HG03520 (cell line): ENCODE data around the gene POU2F1.
"Not testable (repeated sequence)": the region's sequence is repeated elsewhere in the genome, so short reads cannot be mapped to it uniquely, and the experiment has no call there.

Experiments used
- ATAC-seq: cut with Tn5 transposase; IDR thresholded peaks from one replicate; pipeline ENCODE4 v1.9.1; 2021; ENCODE audit warnings: mild to moderate bottlenecking, moderate library complexity; ENCODE audit not compliant: unreplicated experiment

POU2F1 gene

DNA sequence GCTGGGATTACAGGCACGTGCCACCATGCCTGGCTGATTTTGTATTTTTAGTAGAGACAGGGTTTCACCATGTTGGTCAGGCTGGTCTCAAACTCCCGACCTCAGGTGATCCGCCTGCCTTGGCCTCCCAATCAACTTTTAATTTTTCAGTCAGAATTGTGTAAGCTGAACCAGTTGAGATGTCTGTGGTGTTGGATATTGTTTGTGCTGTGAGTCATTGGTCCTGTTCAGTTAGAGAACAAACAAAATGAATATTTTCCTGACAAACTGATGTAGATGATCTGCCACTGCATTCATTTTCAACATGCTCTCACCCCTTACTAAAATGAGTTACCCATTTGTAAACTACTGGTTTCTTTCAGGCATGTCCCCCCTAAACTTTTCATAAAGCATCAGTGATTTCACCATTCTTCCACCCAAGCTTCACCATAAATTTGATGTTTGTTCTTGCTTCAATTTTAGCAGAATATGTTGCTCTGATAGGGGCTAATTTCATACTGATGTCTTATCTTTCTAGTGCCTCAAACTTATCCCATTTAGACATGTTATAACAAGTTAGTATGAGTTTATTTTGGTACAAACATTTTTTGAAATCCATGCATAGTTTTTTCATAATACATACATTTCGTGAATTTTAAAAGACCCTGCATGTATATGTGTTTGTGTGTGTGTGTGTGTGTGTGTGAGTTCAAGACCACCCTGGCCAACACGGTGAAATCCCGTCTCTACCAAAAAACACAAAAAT is 15.2 kb upstream of the POU2F1 start:
- not testable (repeated sequence) for ATAC-seq

DNA sequence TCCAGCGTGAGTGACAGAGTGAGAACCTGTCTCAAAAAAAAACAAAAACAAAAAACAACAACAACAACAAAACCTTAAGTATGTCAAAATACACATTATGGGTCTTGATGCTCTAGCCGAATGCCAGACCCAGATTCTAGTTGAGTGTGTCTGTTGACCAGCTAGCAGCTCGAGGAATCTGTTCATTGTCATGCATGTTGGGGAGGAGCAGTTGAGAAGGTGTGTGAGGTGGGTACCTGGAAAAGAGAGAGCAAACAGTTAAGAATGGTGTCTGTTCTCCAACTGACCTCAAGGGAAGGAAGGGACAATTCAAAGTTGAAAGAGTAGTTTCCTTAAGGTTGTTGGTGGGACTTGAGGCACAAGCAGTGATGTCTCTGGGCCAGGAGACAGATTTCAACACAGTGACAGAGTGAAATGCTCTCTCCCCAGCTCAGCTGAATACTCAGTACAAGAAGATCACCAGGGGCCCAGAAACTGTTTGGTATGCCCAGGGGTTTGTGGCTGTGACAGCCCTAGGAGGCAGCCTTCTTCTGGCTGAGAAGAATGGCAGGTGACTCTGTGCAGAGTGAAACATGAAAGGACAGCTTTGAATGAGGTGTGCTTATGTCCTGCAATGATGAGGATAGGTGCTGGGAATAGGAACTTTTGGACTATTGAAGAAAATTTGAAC is 14.4 kb upstream of the POU2F1 start:
- ATAC-seq = no peak

DNA sequence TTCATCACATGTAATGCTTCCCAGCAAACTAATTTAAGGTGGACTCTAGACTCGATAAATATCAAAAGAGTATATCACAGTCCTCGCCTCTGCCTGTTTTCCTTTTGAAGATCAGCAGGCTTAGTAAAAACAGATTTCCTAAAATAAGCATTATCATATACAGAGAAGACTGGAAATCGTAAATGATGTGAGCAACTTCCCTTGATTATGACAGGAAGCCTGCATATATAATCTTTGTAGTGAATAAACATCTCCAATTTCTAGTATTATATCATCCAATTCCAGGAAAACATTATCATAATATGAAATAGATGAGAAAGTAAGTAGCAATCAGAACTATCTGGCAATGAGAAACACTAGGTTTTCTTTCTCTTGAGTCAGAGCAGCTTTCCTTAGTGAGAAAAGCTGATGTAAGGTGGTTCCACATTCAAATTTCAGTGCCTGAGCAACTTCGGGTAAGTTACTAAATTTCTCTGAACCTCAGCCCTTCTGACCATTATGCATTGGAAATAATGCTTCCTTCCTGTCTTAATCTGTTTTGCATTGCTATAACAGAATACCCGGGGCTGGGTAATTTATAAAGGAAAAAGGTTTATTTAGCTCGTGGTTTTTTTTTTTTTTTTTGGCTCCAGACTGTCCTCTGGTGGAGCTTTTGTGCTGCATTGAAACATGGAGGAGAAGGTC is 12.6 kb upstream of the POU2F1 start:
- ATAC-seq = no peak

DNA sequence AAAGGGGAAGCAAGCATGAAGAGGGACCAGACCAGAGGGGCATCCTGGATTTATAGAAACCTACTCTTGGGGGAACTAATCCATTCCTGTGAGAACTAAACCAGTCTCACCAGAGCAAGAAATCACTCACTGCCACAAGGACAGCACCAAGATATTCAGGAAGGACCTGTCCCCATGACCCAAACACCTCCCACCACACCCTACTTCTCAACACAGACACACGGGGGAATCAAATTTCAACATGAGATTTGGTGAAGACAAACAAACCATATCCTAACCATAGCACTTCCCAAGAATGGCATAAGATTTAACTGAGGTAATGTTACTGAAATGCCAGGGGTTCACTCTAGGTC is 12.1 kb upstream of the POU2F1 start:
- ATAC-seq = no peak

DNA sequence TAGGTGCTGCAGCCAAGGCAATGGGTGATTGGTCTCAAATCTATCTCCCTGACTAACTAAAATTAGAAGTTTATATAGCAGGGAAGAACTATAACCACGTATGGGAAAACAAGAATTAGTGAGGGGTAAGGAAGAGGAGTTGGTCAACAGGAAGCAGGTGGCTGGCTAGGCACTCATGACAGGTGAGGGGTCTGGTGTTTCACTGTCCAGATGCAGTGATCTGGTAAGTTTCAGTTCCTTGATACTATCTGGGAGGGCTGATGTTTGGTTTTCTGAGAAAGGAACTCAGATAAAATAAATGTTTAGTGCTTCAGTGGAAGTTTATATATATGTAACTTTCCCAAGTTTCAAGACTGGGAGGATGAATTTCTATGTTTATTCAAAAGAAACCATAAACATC is 11.6 kb upstream of the POU2F1 start:
- no peak for ATAC-seq

DNA sequence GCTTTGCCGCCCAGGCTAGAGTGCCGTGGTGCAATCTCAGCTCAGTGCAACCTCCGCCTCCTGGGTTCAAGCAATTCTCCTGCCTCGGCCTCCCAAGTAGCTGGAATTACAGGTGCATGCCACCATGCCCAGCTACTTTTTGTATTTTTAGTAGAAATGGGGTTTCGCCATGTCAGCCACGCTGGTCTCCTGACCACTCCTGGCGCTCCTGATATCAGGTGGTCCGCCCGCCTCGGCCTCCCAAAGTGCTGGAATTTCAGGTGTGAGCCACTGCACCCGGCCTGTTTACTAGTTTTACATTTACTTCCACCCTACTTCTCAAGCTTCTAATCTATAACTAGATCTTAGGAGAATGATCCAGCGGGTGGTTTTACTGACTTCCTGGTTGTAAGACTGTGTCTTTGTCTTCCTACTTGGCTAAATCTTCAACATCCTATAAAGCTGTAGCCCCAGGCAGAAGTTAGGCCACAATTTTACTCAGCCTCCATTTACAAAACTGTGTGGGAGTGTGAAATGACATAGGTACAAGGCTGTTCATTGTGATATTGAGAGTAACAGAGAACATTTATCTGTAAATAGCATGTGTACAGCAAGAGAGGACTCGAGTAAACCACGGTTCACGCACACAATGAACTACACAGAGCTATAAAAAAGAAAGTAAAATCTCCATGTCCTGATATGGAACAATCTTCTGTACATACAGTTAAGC is 9.6 kb upstream of the POU2F1 start:
- no peak for ATAC-seq

DNA sequence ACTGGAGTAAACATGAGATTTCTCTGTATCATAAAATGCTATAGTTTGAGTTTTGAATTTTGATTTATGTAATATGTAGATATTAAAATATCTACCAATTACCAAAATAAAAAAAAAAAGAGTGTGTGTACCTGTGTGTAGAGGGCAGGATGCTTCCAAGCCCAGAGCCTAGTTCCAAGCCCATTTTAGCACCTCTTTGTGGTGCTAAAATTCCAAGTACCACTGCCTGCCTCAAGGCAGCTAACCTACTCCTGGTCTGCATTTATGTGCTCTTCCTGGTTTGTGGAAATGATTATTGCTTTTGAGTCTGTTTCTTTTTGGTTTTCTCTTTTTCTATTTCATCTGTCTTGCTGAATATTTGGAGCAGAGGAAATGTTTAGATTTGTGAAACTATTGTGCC is 8.7 kb upstream of the POU2F1 start:
- ATAC-seq = no peak

DNA sequence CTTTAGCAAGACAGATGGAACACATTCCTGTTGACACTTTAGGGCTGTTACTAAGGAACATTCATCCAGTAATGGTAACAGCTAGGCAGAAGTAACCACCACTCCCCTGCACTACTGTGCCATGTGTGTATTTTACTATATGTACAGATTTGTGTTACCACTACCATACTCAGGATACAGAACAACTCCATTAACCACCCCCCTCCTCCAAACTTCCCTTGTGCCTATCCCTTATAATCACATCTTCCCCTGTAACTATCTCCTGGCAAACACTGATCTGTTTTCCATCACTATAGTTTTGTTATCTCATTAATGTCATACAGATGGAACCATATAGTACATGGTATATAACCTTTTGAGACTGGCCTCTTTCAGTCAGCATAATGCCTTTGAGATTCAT is 3.9 kb upstream of the POU2F1 start:
- no peak for ATAC-seq

DNA sequence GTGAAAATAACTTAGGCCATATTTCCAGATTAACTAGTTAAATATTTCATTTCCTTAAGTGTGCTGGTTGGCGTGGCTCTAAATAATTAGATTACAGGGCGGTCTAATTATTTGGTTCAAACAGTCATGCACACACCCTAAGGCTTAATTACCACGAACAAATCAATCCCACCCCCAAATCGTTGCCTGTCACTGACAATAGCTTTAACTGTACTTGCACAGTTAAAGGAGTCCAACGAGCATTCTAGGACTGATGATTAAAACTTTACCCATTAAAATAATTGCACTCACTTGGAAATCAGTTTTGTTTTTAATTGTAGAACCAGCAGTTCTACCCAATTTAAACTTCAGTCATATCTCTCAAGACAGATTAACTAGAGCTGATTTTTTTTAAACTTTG is 1.5 kb upstream of the POU2F1 start:
- ATAC-seq = no peak

DNA sequence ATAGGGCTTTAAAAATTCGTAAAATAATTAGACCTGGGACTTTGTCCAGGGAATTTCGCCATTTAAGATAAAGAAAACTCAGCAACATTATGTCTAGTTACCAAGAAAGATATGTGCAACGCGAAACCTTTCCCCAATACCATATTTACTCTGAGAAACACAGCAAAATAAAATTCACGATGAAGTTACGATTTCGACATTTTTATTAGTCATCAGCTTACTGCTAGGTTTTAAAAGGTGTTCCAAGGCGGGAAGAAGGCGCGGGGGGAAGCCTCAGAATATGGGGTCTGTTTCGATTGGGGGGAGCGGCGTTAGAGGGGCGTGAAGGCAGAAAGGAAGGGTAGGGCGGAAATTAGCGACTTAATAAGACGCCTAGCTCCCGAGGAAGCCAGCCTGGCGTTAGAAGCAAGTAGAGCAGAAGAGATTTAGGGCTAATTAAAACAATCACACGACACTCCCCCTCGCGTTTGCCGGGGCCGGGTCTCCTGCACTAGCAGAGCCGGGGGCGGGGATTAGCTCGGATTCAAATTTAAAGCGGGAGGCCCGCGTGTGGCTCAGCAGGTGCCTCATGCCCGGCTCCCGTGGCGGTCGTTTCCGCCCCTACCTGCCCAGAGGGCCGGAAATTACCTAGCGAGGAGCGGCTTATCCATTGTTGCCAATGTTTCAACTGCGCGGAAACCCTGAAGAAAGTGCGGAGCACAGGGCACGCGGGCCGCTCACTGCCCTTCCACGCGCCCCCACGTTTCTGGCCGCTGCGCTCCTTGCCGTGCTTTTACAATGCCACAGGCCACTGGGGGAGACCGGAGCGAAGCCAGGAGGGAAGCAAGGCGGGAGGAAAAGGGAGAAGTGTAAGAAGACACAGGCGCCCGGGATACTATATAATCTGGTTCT is 795 bp upstream of the POU2F1 start:
- peak; percentile 27 for ATAC-seq

DNA sequence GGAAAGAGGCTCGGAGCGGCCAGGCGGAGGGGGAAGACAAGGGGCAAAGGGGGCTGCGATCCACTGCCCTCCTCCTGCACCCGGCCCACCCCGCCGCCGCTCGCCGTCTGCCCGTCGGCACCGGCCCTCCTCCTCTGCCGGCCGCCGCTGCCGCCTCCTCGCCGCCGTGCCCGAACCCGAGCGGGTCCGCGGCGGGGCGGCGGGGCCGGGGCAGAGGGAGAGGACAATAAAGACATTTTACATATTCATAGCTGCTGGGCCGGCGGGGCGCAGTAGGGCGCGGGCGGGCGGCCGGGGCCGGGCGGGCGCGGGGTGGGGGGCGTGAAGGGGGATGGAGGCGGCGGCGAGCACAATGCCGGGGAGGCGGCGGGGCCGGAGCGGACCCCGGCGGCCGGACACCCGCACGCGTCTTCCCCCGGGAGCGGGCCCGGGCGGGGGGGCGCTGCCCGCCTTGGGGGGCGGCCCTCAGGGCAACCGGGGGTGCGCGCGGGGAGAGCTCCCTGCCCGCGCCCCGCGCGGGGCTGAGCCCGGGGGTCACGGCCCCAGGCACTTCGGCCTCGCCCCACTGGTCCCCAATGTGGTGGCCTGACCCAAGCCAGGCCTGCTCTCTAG is 546 bp downstream of the POU2F1 start:
- peak; percentile 4 for ATAC-seq

DNA sequence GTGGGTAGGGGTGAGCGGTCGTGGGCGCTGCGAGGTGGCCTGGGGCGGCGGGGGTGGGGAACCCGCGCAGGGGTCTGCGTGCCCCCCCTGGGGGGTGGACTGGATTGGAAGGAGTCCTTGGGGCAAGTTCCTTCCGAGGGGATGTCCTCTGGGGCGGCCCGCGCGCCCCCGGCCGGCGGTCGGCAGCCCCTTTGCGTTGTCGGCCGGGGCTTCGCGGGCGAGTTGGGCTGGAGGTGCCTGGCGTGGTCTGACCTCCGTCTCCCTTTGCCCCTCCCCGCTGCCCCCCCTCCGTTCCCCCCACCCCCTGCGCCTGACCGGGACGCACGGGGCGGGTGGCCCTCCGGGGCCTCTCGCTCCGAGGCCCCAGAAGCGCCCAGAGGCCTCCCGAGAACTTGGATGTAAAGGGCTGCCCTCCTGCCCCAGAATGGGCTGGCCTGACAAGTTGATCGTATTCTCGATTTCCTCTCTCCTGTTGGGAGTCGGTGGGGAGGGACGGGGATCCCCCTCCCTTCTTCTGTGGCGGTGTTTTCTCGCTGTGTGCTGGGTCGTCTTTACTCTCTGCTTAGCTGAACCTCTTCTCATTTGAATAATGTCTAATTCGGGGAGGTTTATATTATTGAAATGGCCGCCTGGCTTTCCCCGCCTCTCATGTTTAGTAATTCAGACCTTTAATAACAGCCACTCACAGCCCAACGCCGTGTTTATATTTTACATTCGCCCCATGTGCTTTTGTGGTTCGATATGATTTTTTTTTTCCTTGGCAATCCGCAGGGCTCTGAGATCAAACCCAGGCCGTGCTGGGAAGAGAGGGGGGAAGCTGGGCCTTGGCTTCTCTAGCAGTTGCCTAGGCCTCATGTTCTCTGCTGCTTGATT is 1.3 kb downstream of the POU2F1 start:
- ATAC-seq = peak; percentile 51

DNA sequence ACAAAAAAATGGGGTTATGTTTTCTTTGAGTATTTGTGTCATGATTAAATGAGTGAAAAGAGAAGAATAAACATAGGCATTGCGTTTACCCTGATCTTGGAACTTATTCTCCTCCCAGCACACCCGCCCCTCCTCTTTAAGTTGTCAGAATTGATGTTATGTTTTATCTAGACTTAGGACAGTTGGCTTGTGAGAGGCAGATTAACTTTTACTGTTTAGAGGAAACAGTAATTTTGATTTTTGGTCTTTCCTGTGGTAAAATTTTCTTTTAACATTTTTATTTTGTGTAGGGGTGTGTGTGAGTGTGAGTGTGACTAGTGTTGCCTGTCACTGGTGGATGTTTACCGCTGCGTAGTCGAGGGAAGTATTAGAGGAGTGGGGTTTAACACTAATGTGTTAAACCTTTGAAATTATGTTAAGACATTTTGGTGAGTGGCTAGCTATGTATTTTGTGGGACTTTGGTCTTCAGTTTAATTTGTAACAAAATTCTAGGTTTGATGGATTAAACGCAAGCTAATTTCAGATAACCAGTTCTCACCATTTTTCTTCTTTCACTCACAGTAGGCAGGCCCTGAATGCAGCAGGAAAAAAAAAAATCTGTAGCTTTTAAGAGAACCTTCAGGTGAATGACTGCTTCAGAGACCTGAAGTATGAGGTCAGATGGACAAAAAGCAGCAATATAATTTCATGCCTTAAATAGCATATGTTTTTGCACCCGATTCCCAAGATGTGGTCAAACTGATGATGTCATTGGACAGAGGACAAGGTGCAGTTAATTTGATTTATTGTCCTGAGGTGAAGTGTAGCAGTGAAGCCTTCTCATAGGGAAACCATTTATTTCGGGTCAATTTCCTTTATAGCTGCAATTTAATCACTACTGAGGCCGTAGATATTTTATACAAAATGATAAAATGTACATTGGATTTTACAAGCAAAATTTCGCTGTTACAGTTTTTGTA is 2.7 kb downstream of the POU2F1 start:
- ATAC-seq = no peak

DNA sequence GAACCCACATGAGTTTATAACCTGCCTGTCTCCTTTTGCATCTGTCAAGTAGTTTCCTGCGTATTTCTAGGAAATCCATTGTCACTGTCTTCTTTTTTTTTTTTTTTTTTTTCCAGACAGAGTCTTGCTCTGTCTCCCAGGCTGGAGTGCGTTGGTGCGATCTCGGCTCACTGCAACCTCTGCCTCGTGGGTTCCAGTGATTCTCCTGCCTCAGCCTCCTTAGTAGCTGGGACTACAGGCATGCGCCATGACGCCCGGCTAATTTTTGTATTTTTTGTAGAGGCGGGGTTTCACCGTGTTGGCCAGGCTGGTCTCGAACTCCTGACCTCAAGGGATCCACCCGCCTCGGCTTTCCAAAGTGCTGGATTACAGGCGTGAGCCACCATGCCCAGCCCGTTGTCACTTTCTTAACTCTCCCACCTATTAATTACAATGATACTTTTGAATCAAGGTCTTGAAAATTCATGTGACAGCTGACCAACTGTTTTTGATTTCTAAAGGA is 4.1 kb downstream of the POU2F1 start:
- ATAC-seq = not testable (repeated sequence)

DNA sequence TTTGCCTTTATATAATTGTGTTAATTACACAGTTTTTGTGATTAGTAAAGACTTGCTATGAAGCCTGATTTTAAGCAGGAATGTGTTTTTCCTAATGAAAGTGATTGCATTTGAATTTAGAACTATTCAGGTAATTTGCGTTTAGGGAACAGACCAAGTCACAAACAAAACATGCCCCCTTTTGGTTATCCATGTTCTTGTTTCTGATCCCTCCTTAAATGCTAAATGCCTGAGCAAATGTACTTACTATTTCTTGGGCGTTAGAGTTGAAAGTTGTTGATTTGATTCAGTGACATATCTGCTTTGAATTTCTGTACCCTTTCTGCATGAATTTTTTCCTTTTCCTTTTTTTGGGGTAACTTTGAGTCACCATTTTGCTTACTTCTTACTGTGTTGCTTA is 5.2 kb downstream of the POU2F1 start:
- no peak for ATAC-seq

DNA sequence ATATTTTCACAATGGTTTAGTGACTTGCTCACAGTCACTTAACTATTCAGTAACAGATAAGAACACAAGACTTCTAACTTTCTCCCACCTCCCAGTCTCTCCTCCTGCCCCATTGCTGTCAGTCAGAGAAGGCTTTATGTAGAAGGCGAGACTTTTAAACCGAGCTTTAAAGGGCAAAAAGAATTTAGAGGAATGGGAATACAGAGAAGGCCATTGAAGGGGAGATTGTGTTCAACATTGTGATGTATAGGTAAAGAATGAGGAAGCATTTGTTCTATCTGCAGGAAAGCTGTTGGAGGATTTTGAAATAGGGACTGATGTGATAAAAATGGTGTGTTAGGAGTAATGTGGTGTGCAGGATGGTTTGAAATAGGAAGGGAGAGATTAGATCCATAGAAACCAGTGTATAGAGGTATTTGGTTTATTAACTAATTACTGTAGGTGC is 7.3 kb downstream of the POU2F1 start:
- no peak for ATAC-seq

DNA sequence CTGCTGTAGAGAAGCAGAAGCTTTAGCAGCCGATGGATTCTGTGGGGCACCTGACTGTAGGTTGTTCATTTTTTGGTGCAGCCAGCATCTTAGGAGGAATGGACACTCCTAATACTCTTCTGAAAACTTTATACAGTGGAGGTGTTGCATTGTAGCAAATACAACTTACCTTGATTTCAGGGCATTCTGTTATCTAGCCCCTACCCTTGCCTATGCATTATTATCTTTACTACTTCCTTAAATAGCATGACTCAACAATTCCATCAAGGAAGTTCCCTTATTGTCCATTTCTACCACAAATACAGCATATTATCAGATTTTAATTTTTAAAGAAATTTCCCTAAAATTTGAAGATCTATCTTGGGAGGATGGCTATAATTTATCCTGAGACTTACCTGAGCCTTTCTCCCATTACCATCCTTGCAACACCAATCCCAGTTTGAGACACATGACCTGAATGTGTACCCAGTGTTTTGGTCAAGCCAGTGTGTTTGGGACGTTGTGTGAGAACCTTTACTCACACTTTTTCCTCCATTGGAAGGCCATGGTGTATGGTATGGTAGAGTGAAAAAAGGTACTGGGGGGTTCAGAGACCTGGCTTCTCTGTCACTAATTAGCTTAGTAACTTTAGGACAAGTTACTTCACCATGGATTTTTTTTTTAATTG is 9.2 kb downstream of the POU2F1 start:
- no peak for ATAC-seq
